HL-60 (cell line): ENCODE measurements around the gene PELI1.

Source experiments
- DNase-seq, 2 experiments: peaks; one replicate each; pipeline ENCODE4 v3.0.0-alpha.2; 2010 to 2020; ENCODE audit warnings: low read depth in 1 of 2, low spot score in 1 of 2
- H3K27ac ChIP-seq: fragments of 250-450 bp; sonication (Bioruptor Pico); replicated peaks from 2 replicates; pipeline ENCODE4 v1.5.1; 2020; ENCODE audit warnings: mild to moderate bottlenecking, moderate library complexity
- H3K27me3 ChIP-seq: fragments of 250-450 bp; sonication (Bioruptor Pico); 2 replicates; pipeline ENCODE4 v1.5.1; 2021; ENCODE audit warnings: mild to moderate bottlenecking, moderate library complexity; ENCODE audit not compliant: insufficient read depth, poor library complexity, severe bottlenecking
- H3K4me3 ChIP-seq: replicated peaks from 2 replicates; pipeline ENCODE4 v1.5.1; 2011; ENCODE audit warnings: mild to moderate bottlenecking, control low read depth, low read length; ENCODE audit not compliant: insufficient read depth
- CTCF ChIP-seq: IDR thresholded peaks from one replicate; pipeline ENCODE4 v1.5.1; 2011; ENCODE audit warnings: low read length, control low read depth, inconsistent platforms; ENCODE audit not compliant: insufficient read depth
- GABPA ChIP-seq: IDR thresholded peaks from 2 replicates; pipeline ENCODE4 v1.6.1; 2012; ENCODE audit warnings: low read depth
- POLR2AphosphoS5 ChIP-seq: IDR thresholded peaks from 2 replicates; pipeline ENCODE4 v1.6.1; 2012; ENCODE audit warnings: low read depth
- REST ChIP-seq: IDR thresholded peaks from 2 replicates; pipeline ENCODE4 v1.6.1; 2012; ENCODE audit warnings: low read depth; ENCODE audit not compliant: insufficient replicate concordance
- SPI1 ChIP-seq: IDR thresholded peaks from 2 replicates; pipeline ENCODE4 v1.6.1; 2012; ENCODE audit warnings: low read depth, mild to moderate bottlenecking, borderline replicate concordance

PELI1 gene

GRCh38 chr2:64186699-64187605 is 42.7 kb upstream of the PELI1 start:
- Histone ChIP-seq H3K4me3 (no peak overlapping the region), H3K27me3 (no peaks in the 10 kb centered on the region), H3K27ac (no peak overlapping the region)
- peak; percentile 28 to 32 for DNase-seq
- TF ChIP-seq GABPA: no peak
- TF ChIP-seq CTCF: no peak
- TF ChIP-seq REST: no peak
- TF ChIP-seq POLR2AphosphoS5: no peak
- no peak for TF ChIP-seq SPI1

GRCh38 chr2:64179582-64180321 is 35.5 kb upstream of the PELI1 start:
- DNase-seq: no peak
- H3K27me3 ChIP-seq: no peaks in the 10 kb centered on the region
- no peak overlapping the region for H3K27ac ChIP-seq
- TF ChIP-seq GABPA (no peak), REST (no peak)
- H3K4me3 ChIP-seq: no peak overlapping the region

- no peak overlapping the region for H3K27ac ChIP-seq
- H3K27me3 ChIP-seq: no peaks in the 10 kb centered on the region
- no peak for DNase-seq
- H3K4me3 ChIP-seq: no peak overlapping the region
- no peak for TF ChIP-seq REST
- TF ChIP-seq SPI1: no peak
- TF ChIP-seq POLR2AphosphoS5: no peak
- TF ChIP-seq GABPA: no peak
- TF ChIP-seq CTCF: no peak
Measured at GRCh38 chr2:64177315-64177714, 33.1 kb upstream of the PELI1 start.
